Endodermal cell (in vitro differentiated cells): Measurements from ENCODE around the gene RAD9A. TPM values are rescaled to one million over a fixed set of nuclear protein-coding genes. Genes with fewer than 3 reads are reported as not detected.
A peak's percentile ranks its signal among the peaks of the same experiment; 100 is the strongest.

Source experiments
- DNase-seq: peaks from one replicate; pipeline ENCODE4 v3.0.0-alpha.2; 2017
- H3K27ac ChIP-seq: 2 replicates; pipeline ENCODE4 v1.5.1; 2013; ENCODE audit warnings: mild to moderate bottlenecking, low read depth, low read length, moderate library complexity
- H3K27me3 ChIP-seq: 2 replicates; pipeline ENCODE4 v1.6.1; 2013; ENCODE audit warnings: mild to moderate bottlenecking, low read length, moderate library complexity; ENCODE audit not compliant: insufficient read depth, control insufficient read depth, poor library complexity, severe bottlenecking
- H3K36me3 ChIP-seq: 2 replicates; pipeline ENCODE4 v1.7.0; 2013; ENCODE audit warnings: mild to moderate bottlenecking, low read length, moderate library complexity; ENCODE audit not compliant: control insufficient read depth, insufficient read depth
- H3K4me1 ChIP-seq: one replicate; pipeline ENCODE4 v1.7.0; 2013; ENCODE audit warnings: low read length; ENCODE audit not compliant: control insufficient read depth, insufficient read depth
- H3K4me3 ChIP-seq: 2 replicates; pipeline ENCODE4 v1.5.1; 2013; ENCODE audit warnings: mild to moderate bottlenecking, low read length, moderate library complexity
- H3K9ac ChIP-seq: 2 replicates; pipeline ENCODE4 v1.6.1; 2013; ENCODE audit warnings: mild to moderate bottlenecking, low read length, moderate library complexity; ENCODE audit not compliant: poor library complexity, severe bottlenecking; ENCODE audit errors: extremely low read depth
- H3K9me3 ChIP-seq: 2 replicates; pipeline ENCODE4 v1.6.1; 2013; ENCODE audit warnings: mild to moderate bottlenecking, low read length, moderate library complexity; ENCODE audit not compliant: control insufficient read depth
- H3K27ac Mint-ChIP-seq: 2 replicates; pipeline ENCODE4 v1.8.0; 2020; ENCODE audit warnings: mixed read lengths
- H3K27me3 Mint-ChIP-seq: 2 replicates; pipeline ENCODE4 v1.8.0; 2021; ENCODE audit warnings: mild to moderate bottlenecking, mixed read lengths; ENCODE audit not compliant: insufficient read depth
- H3K36me3 Mint-ChIP-seq: 2 replicates; pipeline ENCODE4 v1.8.0; 2020; ENCODE audit warnings: low read depth, mixed read lengths
- H3K4me1 Mint-ChIP-seq: 2 replicates; pipeline ENCODE4 v1.8.0; 2020; ENCODE audit warnings: mixed read lengths
- H3K4me3 Mint-ChIP-seq: 2 replicates; pipeline ENCODE4 v1.8.0; 2020; ENCODE audit warnings: mild to moderate bottlenecking, moderate library complexity, mixed read lengths
- H3K9me3 Mint-ChIP-seq: 2 replicates; pipeline ENCODE4 v1.8.0; 2020; ENCODE audit warnings: mild to moderate bottlenecking, mixed read lengths
- CTCF ChIP-seq: fragments of 200-600 bp; sonication (generic); conservative IDR thresholded peaks from 2 replicates; pipeline ENCODE4 v1.5.0; 2021; ENCODE audit warnings: antibody characterized with exemption, mild to moderate bottlenecking
- WGBS, 2 experiments: methylation state at CpG; one replicate each; pipeline versions ENCODE4 v1.1.5 to v1.1.7; 2013; ENCODE audit warnings: missing lambda C conversion rate in 2 of 2, mixed read lengths in 1 of 2; ENCODE audit not compliant: insufficient coverage in 1 of 2, insufficient read length in 1 of 2; 5-methylcytosine and 5-hydroxymethylcytosine counted together
- total RNA-seq, 2 donors: library from RNA; stranded (reverse); fragmentation: NEBNext Ultra II Directional in 1 of 2; extraction: Animal tissue kit (Norgen Biotek cat#: 25700) in 1 of 2; gene quantifications; 2 replicates in 1 of 2; 3 replicates in 1 of 2; pipeline ENCODE4 v1.2.1, GENCODE V29; 2021

The RAD9A gene
- total RNA-seq, 2 donors from 2014 or later: 28.3 to 41.4 TPM

- Histone ChIP-seq H3K9me3 (no peaks in the 10 kb centered on the region), H3K4me3 (no peak overlapping the region), H3K27me3 (no peaks in the 10 kb centered on the region), H3K36me3 (peaks cover 37% of the 10 kb centered on the region), H3K9ac (no peak overlapping the region), H3K27ac (no peak overlapping the region), H3K4me1 (no peaks in the 10 kb centered on the region)
- peaks cover 3% of the 10 kb centered on the region for H3K4me1 Mint-ChIP-seq
- no peaks in the 10 kb centered on the region for H3K27me3 Mint-ChIP-seq
- H3K36me3 Mint-ChIP-seq: peaks cover 33% of the 10 kb centered on the region
- DNase-seq: no peak
- 84 to 85% methylated on average over 2 to 3 of the region's 3 CpGs for WGBS, 2 experiments
- TF ChIP-seq CTCF: no peak
- no peaks in the 10 kb centered on the region for H3K9me3 Mint-ChIP-seq
- H3K4me3 Mint-ChIP-seq: no peak overlapping the region
- no peak overlapping the region for H3K27ac Mint-ChIP-seq
Measured at GRCh38 chr11:67437809-67438157, 46.0 kb downstream of the RAD9A start.

- 94 to 95% methylated on average over 18 to 41 of the region's 41 CpGs for WGBS, 2 experiments
- Mint-ChIP-seq H3K4me3 (no peak overlapping the region), H3K27me3 (no peaks in the 10 kb centered on the region), H3K36me3 (peaks cover 31% of the 10 kb centered on the region), H3K9me3 (no peaks in the 10 kb centered on the region), H3K4me1 (peaks cover 3% of the 10 kb centered on the region), H3K27ac (no peak overlapping the region)
- Histone ChIP-seq H3K9ac (no peak overlapping the region), H3K9me3 (no peaks in the 10 kb centered on the region), H3K27ac (no peak overlapping the region), H3K36me3 (peaks cover 36% of the 10 kb centered on the region), H3K27me3 (no peaks in the 10 kb centered on the region), H3K4me3 (no peak overlapping the region), H3K4me1 (no peaks in the 10 kb centered on the region)
- no peak for TF ChIP-seq CTCF
- DNase-seq: no peak
Measured at GRCh38 chr11:67438158-67438902, 46.5 kb downstream of the RAD9A start.

- WGBS, 2 experiments: 94 to 96% methylated on average over 24 to 31 of the region's 31 CpGs
- Histone ChIP-seq H3K27ac (no peak overlapping the region), H3K4me1 (no peaks in the 10 kb centered on the region), H3K27me3 (no peaks in the 10 kb centered on the region), H3K36me3 (peaks cover 32% of the 10 kb centered on the region), H3K9ac (no peak overlapping the region), H3K4me3 (no peak overlapping the region), H3K9me3 (no peaks in the 10 kb centered on the region)
- Mint-ChIP-seq H3K36me3 (peaks cover 29% of the 10 kb centered on the region), H3K4me1 (peaks cover 3% of the 10 kb centered on the region), H3K4me3 (no peak overlapping the region), H3K27ac (peak overlapping the region; percentile 52), H3K27me3 (no peaks in the 10 kb centered on the region), H3K9me3 (no peaks in the 10 kb centered on the region)
- peak; percentile 81 for DNase-seq
- peak; percentile 61 for TF ChIP-seq CTCF
Measured at GRCh38 chr11:67439321-67440228, 47.8 kb downstream of the RAD9A start.
